CD8-positive, alpha-beta memory T cell (primary cell): ENCODE measurements around the gene MAEA. TPM values are rescaled to one million over a fixed set of nuclear protein-coding genes. Genes with fewer than 3 reads are reported as not detected.

Experiments used
- CTCF ChIA-PET: fragments of 350-600 bp; sonication (Branson Sonifier 250); formaldehyde crosslinking; loops from one replicate; lab custom pipeline; 2021; ENCODE audit warnings: antibody characterized with exemption; lab: Charles Lee
- POLR2A ChIA-PET: fragments of 350-600 bp; sonication (Branson Sonifier 250); formaldehyde crosslinking; loops from one replicate; lab custom pipeline; 2021; ENCODE audit warnings: antibody characterized with exemption; lab: Charles Lee
- DNase-seq, 5 donors: peaks; one replicate each; pipeline versions ENCODE4 v3.0.0 to v3.0.0-alpha.2; 2020 to 2022; ENCODE audit warnings: mixed read lengths in 1 of 5
- H3K27ac ChIP-seq: one replicate; pipeline ENCODE4 v1.7.0; 2013; ENCODE audit warnings: low read depth, mild to moderate bottlenecking, low read length, moderate library complexity
- H3K27me3 ChIP-seq: 2 replicates; pipeline ENCODE4 v1.7.0; 2013; ENCODE audit warnings: low read length, mild to moderate bottlenecking; ENCODE audit not compliant: insufficient read depth, poor library complexity, severe bottlenecking
- H3K36me3 ChIP-seq: 2 replicates; pipeline ENCODE4 v1.7.0; 2013; ENCODE audit warnings: mild to moderate bottlenecking, low read length, moderate library complexity; ENCODE audit not compliant: insufficient read depth
- H3K4me1 ChIP-seq: 2 replicates; pipeline ENCODE4 v1.7.0; 2013; ENCODE audit warnings: mild to moderate bottlenecking, low read length, moderate library complexity; ENCODE audit not compliant: insufficient read depth
- H3K4me3 ChIP-seq: 2 replicates; pipeline ENCODE4 v1.7.0; 2013; ENCODE audit warnings: mild to moderate bottlenecking, low read length
- H3K9me3 ChIP-seq: 2 replicates; pipeline ENCODE4 v1.7.0; 2013; ENCODE audit warnings: mild to moderate bottlenecking, low read length
- H3K27ac Mint-ChIP-seq, 8 donors: one replicate each; pipeline ENCODE4 v1.8.0; 2020 to 2021; ENCODE audit warnings: mixed read lengths in 8 of 8, mild to moderate bottlenecking in 6 of 8, inconsistent platforms in 3 of 8, moderate library complexity in 3 of 8
- H3K27me3 Mint-ChIP-seq, 2 donors: one replicate each; pipeline ENCODE4 v1.8.0; 2020 to 2021; ENCODE audit warnings: mixed read lengths in 2 of 2, mild to moderate bottlenecking in 1 of 2, moderate library complexity in 1 of 2
- H3K36me3 Mint-ChIP-seq, 3 donors: one replicate each; pipeline ENCODE4 v1.8.0; 2020 to 2021; ENCODE audit warnings: mixed read lengths in 3 of 3, inconsistent platforms in 1 of 3, mild to moderate bottlenecking in 1 of 3
- H3K4me1 Mint-ChIP-seq, 3 donors: one replicate each; pipeline ENCODE4 v1.8.0; 2020 to 2021; ENCODE audit warnings: mixed read lengths in 3 of 3, inconsistent platforms in 1 of 3, mild to moderate bottlenecking in 1 of 3
- H3K4me3 Mint-ChIP-seq, 7 donors: one replicate each; pipeline ENCODE4 v1.8.0; 2020 to 2021; ENCODE audit warnings: mixed read lengths in 7 of 7, mild to moderate bottlenecking in 6 of 7, moderate library complexity in 4 of 7, inconsistent platforms in 2 of 7
- H3K9me3 Mint-ChIP-seq, 5 donors: one replicate each; pipeline ENCODE4 v1.8.0; 2020 to 2022; ENCODE audit warnings: mixed read lengths in 5 of 5, mild to moderate bottlenecking in 3 of 5, moderate library complexity in 2 of 5, inconsistent platforms in 1 of 5
- polyA plus RNA-seq: library from polyadenylated mRNA; unstranded; fragments of 300-500 nt; fragmentation: Illumina TruSeq; gene quantifications from one replicate; pipeline ENCODE4 v1.2.3, GENCODE V29; 2021
- total RNA-seq, 2 experiments: library from RNA; stranded (reverse); gene quantifications; one replicate each; pipeline ENCODE4 v1.2.3, GENCODE V29; 2021

MAEA gene
- total and polyA plus RNA-seq, 3 experiments from 2014 or later, result 59.4 to 75.3 (median 63.8) TPM

- H3K4me3 ChIP-seq, result no peak overlapping the region
- no peaks in the 10 kb centered on the region for H3K9me3 ChIP-seq
- DNase-seq, result no peak
- no peaks in the 10 kb centered on the region for H3K27me3 ChIP-seq
- peaks cover 15 to 25% (median 17%) of the 10 kb centered on the region in 3 donors for H3K4me1 Mint-ChIP-seq
- no peaks in the 10 kb centered on the region for H3K36me3 ChIP-seq
- peaks cover 0 to 4% (median 0%) of the 10 kb centered on the region in 5 donors for H3K9me3 Mint-ChIP-seq
- CTCF ChIA-PET, result interaction anchor here (1.9 kb wide), 1 partner anchor 108 kb away, joined by 4 read pairs; no protein-coding TSS in a partner anchor
- peaks cover 0 to 2% (median 0%) of the 10 kb centered on the region in 3 donors for H3K36me3 Mint-ChIP-seq
- no peak overlapping the region for H3K27ac ChIP-seq
- no peaks in the 10 kb centered on the region for H3K27me3 Mint-ChIP-seq
- H3K4me3 Mint-ChIP-seq, result no peak overlapping the region
- POLR2A ChIA-PET, result no interaction called here
- peak overlapping the region in 3 of 8 donors; percentile 6 to 82 (median 31) for H3K27ac Mint-ChIP-seq
- no peaks in the 10 kb centered on the region for H3K4me1 ChIP-seq
These were observed 29.1 kb upstream of the MAEA start for GRCh38 chr4:1260418-1261106.

GRCh38 chr4:1261107-1261928, 28.4 kb upstream of the MAEA start:
- ChIA-PET POLR2A (no interaction called here), CTCF (interaction anchor here (1.3 kb wide), 1 partner anchor 12 kb away, joined by 4 read pairs; no protein-coding TSS in a partner anchor)
- H3K36me3 Mint-ChIP-seq, result peaks cover 0 to 5% (median 0%) of the 10 kb centered on the region in 3 donors

GRCh38 chr4:1264942-1265341, 24.7 kb upstream of the MAEA start:
- Histone ChIP-seq H3K4me3 (no peak overlapping the region), H3K27me3 (no peaks in the 10 kb centered on the region), H3K27ac (no peak overlapping the region), H3K36me3 (no peaks in the 10 kb centered on the region), H3K4me1 (peaks cover 8% of the 10 kb centered on the region), H3K9me3 (peaks cover 7% of the 10 kb centered on the region)
- ChIA-PET POLR2A (interaction anchor here (0.5 to 1.4 kb wide), 2 partner anchors 15 to 566 kb away, joined by 6 to 7 read pairs; partner anchors contain the start of gene CTBP1), CTCF (interaction anchor here (1.5 to 4.6 kb wide), 6 partner anchors 14 to 134 kb away, joined by 4 to 41 read pairs (median 6); partner anchors contain the start of gene CTBP1)
- peak overlapping the region in 1 of 8 donors; percentile 24 for H3K27ac Mint-ChIP-seq
- peaks cover 0 to 5% (median 0%) of the 10 kb centered on the region in 3 donors for H3K36me3 Mint-ChIP-seq
- peaks cover 0 to 5% (median 0%) of the 10 kb centered on the region in 5 donors for H3K9me3 Mint-ChIP-seq
- H3K4me3 Mint-ChIP-seq, result no peak overlapping the region
- DNase-seq, result no peak
- no peaks in the 10 kb centered on the region for H3K27me3 Mint-ChIP-seq
- H3K4me1 Mint-ChIP-seq, result peaks cover 10 to 15% (median 11%) of the 10 kb centered on the region in 3 donors

More at GRCh38 chr4:1261107-1261928, 28.4 kb upstream of the MAEA start:
- no peaks in the 10 kb centered on the region for H3K36me3 ChIP-seq
- no peaks in the 10 kb centered on the region for H3K4me1 ChIP-seq
- H3K27me3 Mint-ChIP-seq, result no peaks in the 10 kb centered on the region
- DNase-seq, result no peak
- H3K9me3 ChIP-seq, result no peaks in the 10 kb centered on the region
- no peak overlapping the region for H3K4me3 Mint-ChIP-seq
- no peak overlapping the region for H3K27ac ChIP-seq
- peaks cover 0 to 4% (median 0%) of the 10 kb centered on the region in 5 donors for H3K9me3 Mint-ChIP-seq
- no peak overlapping the region for H3K4me3 ChIP-seq
- peaks cover 10 to 17% (median 11%) of the 10 kb centered on the region in 3 donors for H3K4me1 Mint-ChIP-seq
- H3K27ac Mint-ChIP-seq, result peak overlapping the region in 2 of 8 donors; percentile 6 to 54
- H3K27me3 ChIP-seq, result no peaks in the 10 kb centered on the region

GRCh38 chr4:1265351-1265750, 24.3 kb upstream of the MAEA start:
- H3K4me3 Mint-ChIP-seq, result no peak overlapping the region
- DNase-seq, result no peak
- CTCF ChIA-PET, result interaction anchor here (1.3 to 4.6 kb wide), 8 partner anchors 14 to 523 kb away, joined by 3 to 41 read pairs (median 6); partner anchors contain the start of genes CTBP1 and UVSSA
- H3K36me3 Mint-ChIP-seq, result peaks cover 0 to 5% (median 0%) of the 10 kb centered on the region in 3 donors
- no peak overlapping the region for H3K27ac ChIP-seq
- POLR2A ChIA-PET, result interaction anchor here (0.5 to 1.4 kb wide), 3 partner anchors 16 to 566 kb away, joined by 3 to 7 read pairs (median 6); partner anchors contain the start of gene CTBP1
- no peaks in the 10 kb centered on the region for H3K27me3 Mint-ChIP-seq
- no peak overlapping the region for H3K4me3 ChIP-seq
- peaks cover 0 to 5% (median 0%) of the 10 kb centered on the region in 5 donors for H3K9me3 Mint-ChIP-seq
- peaks cover 7% of the 10 kb centered on the region for H3K9me3 ChIP-seq
- peak overlapping the region in 1 of 8 donors; percentile 24 for H3K27ac Mint-ChIP-seq
- peaks cover 10 to 15% (median 11%) of the 10 kb centered on the region in 3 donors for H3K4me1 Mint-ChIP-seq
- peaks cover 8% of the 10 kb centered on the region for H3K4me1 ChIP-seq
- H3K36me3 ChIP-seq, result no peaks in the 10 kb centered on the region
- no peaks in the 10 kb centered on the region for H3K27me3 ChIP-seq

GRCh38 chr4:1266881-1267763, 22.6 kb upstream of the MAEA start:
- H3K36me3 ChIP-seq, result no peaks in the 10 kb centered on the region
- Mint-ChIP-seq H3K4me3 (peak overlapping the region; percentile 77 to 95 (median 83)), H3K9me3 (peaks cover 0 to 5% (median 2%) of the 10 kb centered on the region in 5 donors), H3K4me1 (peaks cover 10 to 15% (median 11%) of the 10 kb centered on the region in 3 donors), H3K27me3 (peaks cover 0 to 2% of the 10 kb centered on the region in 2 donors), H3K27ac (peak overlapping the region; percentile 92 to 98 (median 95)), H3K36me3 (peaks cover 0 to 5% (median 0%) of the 10 kb centered on the region in 3 donors)
- peak overlapping the region; percentile 59 for H3K27ac ChIP-seq
- peaks cover 7% of the 10 kb centered on the region for H3K9me3 ChIP-seq
- peaks cover 8% of the 10 kb centered on the region for H3K4me1 ChIP-seq
- peak overlapping the region; percentile 58 for H3K4me3 ChIP-seq
- no peaks in the 10 kb centered on the region for H3K27me3 ChIP-seq
- POLR2A ChIA-PET, result interaction anchor here (0.6 to 2.8 kb wide), 4 partner anchors 18 to 81 kb away, joined by 3 to 13 read pairs (median 3); partner anchors contain the start of gene CTBP1
- DNase-seq, result peak in 2 of 5 donors; percentile 17 to 64
- CTCF ChIA-PET, result interaction anchor here (0.6 to 4.6 kb wide), 21 partner anchors 10 to 525 kb away, joined by 3 to 48 read pairs (median 4); partner anchors contain the start of genes CTBP1, MAEA, SLBP and UVSSA

GRCh38 chr4:1269209-1269608, 20.5 kb upstream of the MAEA start:
- H3K9me3 ChIP-seq, result peaks cover 7% of the 10 kb centered on the region
- H3K27me3 ChIP-seq, result no peaks in the 10 kb centered on the region
- no peak overlapping the region for H3K27ac ChIP-seq
- ChIA-PET CTCF (interaction anchor here (1.2 to 4.6 kb wide), 10 partner anchors 10 to 138 kb away, joined by 3 to 48 read pairs (median 12); partner anchors contain the start of gene CTBP1), POLR2A (no interaction called here)
- Mint-ChIP-seq H3K4me1 (peaks cover 10 to 15% (median 11%) of the 10 kb centered on the region in 3 donors), H3K36me3 (peaks cover 0 to 5% (median 0%) of the 10 kb centered on the region in 3 donors), H3K9me3 (peaks cover 0 to 5% (median 2%) of the 10 kb centered on the region in 5 donors), H3K27me3 (peaks cover 0 to 2% of the 10 kb centered on the region in 2 donors), H3K27ac (peak overlapping the region in 4 of 8 donors; percentile 12 to 51 (median 40)), H3K4me3 (peak overlapping the region in 1 of 7 donors; percentile 28)
- DNase-seq, result no peak
- no peaks in the 10 kb centered on the region for H3K36me3 ChIP-seq
- peaks cover 8% of the 10 kb centered on the region for H3K4me1 ChIP-seq
- no peak overlapping the region for H3K4me3 ChIP-seq
